Measurements from ENCODE around the gene ASXL2.
"Not testable (repeated sequence)": the region's sequence is repeated elsewhere in the genome, so short reads cannot be mapped to it uniquely, and the experiment has no call there.

The ASXL2 gene

DNA sequence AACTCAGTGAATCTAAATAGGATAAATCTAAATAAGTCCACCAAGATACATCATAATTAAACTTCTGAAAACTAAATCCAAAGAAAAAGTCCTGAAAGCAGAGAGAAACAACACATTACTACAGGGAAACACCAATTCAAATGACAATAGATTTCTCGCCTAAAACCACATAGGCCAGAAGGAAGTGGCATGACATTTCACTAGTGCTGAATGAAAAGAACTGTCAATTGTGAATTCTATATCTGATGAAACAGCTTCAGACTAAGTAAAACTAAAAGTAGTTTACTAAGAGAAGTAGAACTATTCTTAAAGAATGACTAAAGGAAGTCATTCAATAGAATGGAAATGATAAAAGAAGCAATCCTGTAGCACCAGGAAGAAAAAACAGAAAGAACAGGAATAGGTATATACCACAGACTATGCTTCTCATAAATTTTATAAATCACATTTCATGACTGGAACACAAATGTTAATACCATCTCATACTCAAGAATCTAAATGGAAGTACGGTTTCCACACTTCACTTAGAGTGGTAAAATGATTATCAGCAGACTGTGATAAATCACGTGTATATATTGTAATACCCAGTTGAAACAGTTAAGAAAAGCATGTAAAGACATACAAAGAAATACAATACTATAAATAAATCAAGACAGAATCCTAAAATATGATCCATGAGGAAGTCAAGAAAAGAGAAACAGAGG, 46.4 kb downstream of the ASXL2 start:
- no peak for DNase-seq

- DNase-seq: no peak
Measured at GRCh38 chr2:25829828-25830227, 48.5 kb downstream of the ASXL2 start.

- DNase-seq: no peak
Measured at GRCh38 chr2:25829377-25829704, 48.9 kb downstream of the ASXL2 start.

DNA sequence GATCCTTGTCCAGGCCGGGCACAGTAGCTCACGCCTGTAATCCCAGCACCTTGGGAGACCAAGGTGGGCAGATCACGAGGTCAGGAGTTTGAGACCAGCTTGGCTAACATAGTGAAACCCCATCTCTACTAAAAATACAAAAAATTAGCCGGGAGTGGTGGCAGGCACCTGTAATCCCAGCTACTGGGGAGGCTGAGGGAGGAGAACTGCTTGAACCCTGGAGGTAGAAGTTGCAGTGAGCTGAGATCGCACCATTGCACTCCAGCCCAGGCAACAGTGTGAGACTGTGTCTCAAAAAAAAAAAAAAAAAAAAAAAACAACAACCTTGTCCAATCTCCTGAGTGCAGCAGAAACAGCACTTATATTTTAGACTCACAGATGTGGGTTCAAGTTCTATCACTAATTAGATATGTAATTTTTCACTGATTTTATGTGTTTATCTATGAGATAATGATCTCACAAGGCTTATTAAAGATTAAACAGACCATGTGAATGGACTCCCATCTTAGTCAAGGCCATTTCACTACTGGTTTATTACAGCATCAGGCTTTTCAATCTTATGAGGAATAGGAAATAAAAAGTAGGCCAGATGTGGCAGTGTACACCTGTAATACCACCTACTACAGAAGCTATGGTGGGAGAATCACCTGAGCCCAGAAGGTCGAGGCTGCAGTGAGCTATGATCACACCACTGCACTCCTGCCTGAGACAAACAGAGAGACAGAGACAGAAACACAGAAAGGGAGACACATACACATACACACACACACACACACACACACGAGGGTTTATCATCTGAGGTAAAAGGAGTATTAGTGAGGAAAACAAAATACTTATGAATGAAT, 49.5 kb downstream of the ASXL2 start:
- DNase-seq: not testable (repeated sequence)

DNA sequence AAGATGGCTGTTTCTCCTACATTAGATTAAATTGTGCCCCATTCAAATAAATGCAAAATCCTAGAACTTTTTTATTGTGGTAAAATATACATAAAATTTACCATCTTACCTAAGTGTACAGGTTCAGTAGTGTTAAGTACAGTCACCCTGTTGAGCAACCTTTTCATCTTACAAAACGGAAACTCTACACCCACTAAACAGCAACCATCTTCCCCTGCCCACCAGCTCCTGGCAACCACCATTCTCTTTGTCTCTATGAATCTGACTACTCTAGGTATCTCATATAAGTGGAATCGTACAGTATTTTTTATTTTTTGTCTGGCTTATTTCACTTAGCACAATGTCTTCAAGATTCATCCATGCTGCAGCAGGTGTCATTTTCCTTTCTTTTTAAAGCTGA, 53.0 kb downstream of the ASXL2 start:
- peak; percentile 59 for DNase-seq

DNA sequence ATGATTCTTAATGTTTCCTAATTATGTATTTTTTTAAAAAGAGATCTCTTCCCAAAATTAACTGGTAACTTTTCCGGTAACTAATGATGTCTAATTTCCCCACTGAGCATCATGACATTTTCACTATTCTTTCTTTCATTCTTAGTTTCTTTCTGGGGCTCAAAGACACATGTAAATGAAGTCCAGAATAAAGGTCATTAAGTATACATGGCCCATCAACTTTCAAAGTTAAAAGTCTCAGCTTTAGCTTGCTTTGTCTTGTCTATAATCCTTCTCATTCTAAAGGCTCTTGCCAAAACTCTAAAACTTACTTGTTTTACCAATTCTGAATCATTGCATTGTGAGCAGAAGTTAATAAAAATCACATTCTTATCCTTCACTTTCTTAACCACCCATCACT, 53.6 kb downstream of the ASXL2 start:
- no peak for DNase-seq

DNA sequence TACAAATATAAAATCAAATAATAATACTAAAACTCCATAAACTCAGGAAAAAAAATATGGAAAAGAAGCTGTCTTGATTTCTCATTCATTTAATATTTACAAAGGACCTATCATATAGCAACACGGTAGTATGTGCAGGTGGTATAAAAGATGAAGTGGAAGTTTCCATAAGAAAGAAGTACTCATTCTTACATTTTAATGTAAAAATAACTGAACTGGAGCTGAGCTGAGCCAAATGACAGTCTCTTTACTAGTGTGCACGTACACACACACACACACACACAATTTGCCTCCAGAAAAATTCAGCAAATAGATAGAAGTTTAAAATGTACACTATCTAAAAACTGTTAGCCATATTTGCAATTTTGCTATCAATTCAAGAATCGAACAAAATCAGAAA, 54.1 kb downstream of the ASXL2 start:
- no peak for DNase-seq

DNA sequence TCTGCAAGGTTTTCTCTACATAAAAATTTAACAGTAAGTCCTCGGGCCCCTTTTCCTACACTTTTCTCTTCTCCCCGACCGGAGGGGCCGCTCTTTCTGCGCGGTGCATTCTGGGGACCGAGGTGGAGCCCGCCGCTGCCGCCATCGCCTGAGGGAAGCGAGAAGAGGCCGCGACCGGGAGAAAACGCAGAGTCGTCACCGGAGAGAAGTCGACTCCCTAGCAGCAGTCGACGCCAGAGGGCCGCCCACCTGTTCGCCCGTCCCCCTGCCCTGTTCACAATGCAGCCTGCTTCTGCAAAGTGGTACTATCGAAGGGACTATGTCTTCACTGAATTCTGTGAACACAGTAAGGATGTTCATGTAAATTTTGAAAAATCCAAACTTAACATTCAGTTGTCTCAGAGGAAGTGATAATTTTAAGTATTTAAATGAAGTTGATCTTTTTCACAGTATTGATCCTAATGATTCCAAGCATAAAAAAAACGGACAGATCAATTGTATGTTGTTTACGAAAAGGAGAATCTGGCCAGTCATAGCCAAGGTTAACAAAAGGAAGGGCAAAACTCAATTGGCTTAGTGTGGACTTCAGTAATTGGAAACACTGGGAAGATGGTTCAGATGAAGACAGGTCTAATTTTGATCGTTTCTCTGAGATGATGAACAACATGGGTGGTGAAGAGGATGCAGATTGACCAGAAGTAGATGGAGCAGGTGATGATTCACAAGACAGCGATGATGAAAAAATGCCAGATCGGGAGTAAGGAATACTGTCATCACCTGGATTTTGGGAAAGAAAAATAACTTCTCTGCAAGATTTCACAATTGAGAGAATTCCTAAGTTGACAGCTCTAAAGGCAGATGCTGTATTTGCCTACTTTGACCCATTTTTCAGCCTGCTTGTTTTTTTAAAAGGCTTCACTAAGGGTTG, 55.8 kb downstream of the ASXL2 start:
- peak; percentile 71 for DNase-seq

GRCh38 chr2:25821225-25822056, 56.8 kb downstream of the ASXL2 start:
- DNase-seq: no peak

GRCh38 chr2:25819597-25820039, 58.7 kb downstream of the ASXL2 start:
- DNase-seq: no peak

GRCh38 chr2:25817630-25818029, 60.7 kb downstream of the ASXL2 start:
- no peak for DNase-seq

GRCh38 chr2:25817006-25817405, 61.3 kb downstream of the ASXL2 start:
- DNase-seq: no peak

GRCh38 chr2:25816249-25816648, 62.0 kb downstream of the ASXL2 start:
- DNase-seq: no peak

DNA sequence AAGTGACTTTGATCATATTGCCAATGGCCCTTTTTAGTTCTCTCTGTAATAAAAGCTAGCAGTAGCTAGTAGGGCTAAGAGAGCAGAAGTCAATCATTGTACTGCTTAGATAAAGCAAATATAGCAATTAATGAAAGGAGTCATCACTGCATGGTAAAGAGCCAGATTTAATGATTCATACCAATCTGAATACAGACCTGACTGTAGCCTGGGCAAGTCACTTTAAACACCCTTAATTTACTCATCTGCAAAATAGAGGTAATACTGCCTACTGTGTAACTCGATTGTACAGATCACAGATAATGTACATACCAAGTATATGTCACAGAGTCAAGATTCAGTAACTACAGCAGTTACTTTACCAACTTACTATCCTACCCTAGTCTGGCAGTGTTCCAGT, 63.6 kb downstream of the ASXL2 start:
- no peak for DNase-seq

GRCh38 chr2:25810428-25810827, 67.9 kb downstream of the ASXL2 start:
- DNase-seq: no peak

- no peak for DNase-seq
Measured at GRCh38 chr2:25809646-25810045, 68.6 kb downstream of the ASXL2 start.

GRCh38 chr2:25808006-25808383, 70.3 kb downstream of the ASXL2 start:
- DNase-seq: no peak

DNA sequence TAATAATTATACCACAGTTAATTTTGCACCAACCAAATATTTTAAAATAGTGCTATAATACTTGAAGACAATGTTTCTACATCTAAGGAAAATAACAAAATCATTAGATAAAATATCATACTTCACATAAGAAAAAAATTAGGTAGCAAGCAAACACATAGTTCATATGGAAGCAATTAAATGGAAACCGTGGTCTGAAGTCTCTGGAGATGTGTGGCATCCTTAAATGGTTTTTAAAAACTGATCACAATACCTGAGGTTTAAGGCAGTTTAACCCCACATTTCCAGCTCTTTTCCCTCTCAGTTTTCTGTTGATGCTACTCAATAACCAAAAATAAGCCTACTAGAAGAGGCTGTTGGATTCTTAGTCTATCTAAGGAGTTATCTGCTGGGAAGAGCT, 71.3 kb downstream of the ASXL2 start:
- DNase-seq: no peak

DNA sequence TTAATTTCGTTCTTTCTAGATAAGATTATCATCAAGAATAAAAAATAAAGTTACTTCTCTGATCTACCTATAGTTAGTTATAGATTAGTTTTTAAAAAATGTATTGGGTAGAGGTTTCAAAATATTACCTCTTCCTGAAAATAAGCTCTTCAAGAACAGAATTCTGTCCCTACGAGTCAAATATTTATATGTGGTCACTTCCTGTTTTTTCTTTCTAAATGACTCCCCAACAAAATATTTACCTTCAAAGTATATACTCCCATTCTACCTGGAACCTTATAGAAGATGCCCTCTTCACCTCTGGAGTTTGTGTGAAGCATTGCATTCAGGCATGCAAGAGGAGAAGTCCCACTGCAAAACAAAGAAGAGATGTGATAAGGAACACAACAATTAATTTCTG, 72.3 kb downstream of the ASXL2 start:
- DNase-seq: no peak

DNA sequence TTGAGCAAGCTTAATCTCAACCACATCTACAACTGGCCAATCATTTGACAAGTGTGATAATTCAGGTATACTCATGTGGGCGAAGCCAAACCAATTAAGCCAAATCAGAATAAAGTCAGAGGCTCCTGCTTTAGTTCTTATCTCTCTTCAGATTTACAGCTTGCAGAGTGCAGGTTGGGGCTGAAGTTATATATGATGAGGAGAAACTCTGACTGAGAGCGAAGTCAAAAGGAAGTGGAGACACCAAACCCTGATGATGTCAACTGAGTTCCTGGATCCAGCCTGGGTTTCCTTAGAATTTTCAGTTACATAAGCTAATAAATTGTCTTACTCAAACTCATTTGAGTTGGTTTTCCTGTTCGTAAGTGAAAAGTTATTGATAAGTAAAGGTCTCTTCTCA, 73.9 kb downstream of the ASXL2 start:
- DNase-seq: no peak

GRCh38 chr2:25799301-25799700, 79.0 kb downstream of the ASXL2 start:
- DNase-seq: no peak
